Measurements from ENCODE around the gene AFF1. TPM values are rescaled to one million over a fixed set of nuclear protein-coding genes. Genes with fewer than 3 reads are reported as not detected.

Gene AFF1
- 72.6 to 93.4 TPM (median 83.9 TPM) in 3 replicates for total RNA-seq (2021)
- percentile 93 among the genes with signal in this experiment for Bru-seq, nascent RNA
- long read RNA-seq, experiment 1, full-length matches to known transcripts: 8 of 169 reads
- long read RNA-seq, experiment 1, partial matches to known transcripts: 27 of 169 reads
- long read RNA-seq, experiment 1, other reads (novel, unspliced or antisense): 134 of 169 reads
- long read RNA-seq, experiment 2, partial matches to known transcripts: 7 of 59 reads
- long read RNA-seq, experiment 2, other reads (novel, unspliced or antisense): 52 of 59 reads
- long read RNA-seq, experiment 3, partial matches to known transcripts: 0 of 4 reads
- long read RNA-seq, experiment 3, other reads (novel, unspliced or antisense): 4 of 4 reads

- no peaks in the 10 kb centered on the region for H3K9me3 Mint-ChIP-seq
- peak within 1 kb of the TSS; percentile 81 for H3K4me3 Mint-ChIP-seq
- peak within 1 kb of the TSS; percentile 95 for H3K27ac Mint-ChIP-seq
- POLR2A ChIA-PET: interaction anchor here (0.6 to 4.3 kb wide), 21 partner anchors 8 to 285 kb away, joined by 3 to 53 read pairs (median 3); no protein-coding TSS in a partner anchor
- no peaks in the 10 kb centered on the region for H3K27me3 Mint-ChIP-seq (ENCODE audit: low read depth)
- H3K4me1 Mint-ChIP-seq: peaks cover 44% of the 10 kb centered on the region
- no peaks in the 10 kb centered on the region for H3K36me3 Mint-ChIP-seq
- ATAC-seq: peak; percentile 84
- DNase-seq (ENCODE audit: low spot score): peak; percentile 93
- CTCF ChIA-PET: interaction anchor here (0.6 to 4.5 kb wide), 37 partner anchors 10 to 712 kb away, joined by 3 to 64 read pairs (median 5); partner anchors contain the start of genes C4orf36 and KLHL8
- TF ChIP-seq OVOL2 (CRISPR knock-in tag; IDR thresholded peaks at IDR 0.05; ENCODE audit: borderline replicate concordance) (no peak), PRDM15 (CRISPR knock-in tag; IDR thresholded peaks at IDR 0.05) (peak; percentile 34; the same call in 1 of the 2 replicates), ZNF423 (CRISPR knock-in tag; IDR thresholded peaks at IDR 0.05) (peak; percentile 16; the same call in 1 of the 2 replicates), E2F4 (CRISPR knock-in tag; IDR thresholded peaks at IDR 0.05; ENCODE audit: borderline replicate concordance, low read depth) (0 out of 2 replicates have a peak, but pooled peaks have one; percentile 32), ERG (CRISPR knock-in tag; IDR thresholded peaks at IDR 0.05) (no peak), ZBTB43 (CRISPR knock-in tag; IDR thresholded peaks at IDR 0.05) (no peak), CREM (CRISPR knock-in tag; IDR thresholded peaks at IDR 0.05) (peak; percentile 66; the same call in 1 of the 2 replicates), NFYB (CRISPR knock-in tag; conservative IDR thresholded peaks at IDR 0.05; ENCODE audit: low read depth) (no peak), FOXP1 (CRISPR knock-in tag; IDR thresholded peaks at IDR 0.05; ENCODE audit: borderline replicate concordance) (peak; percentile 77; the same call in 1 of the 2 replicates), ATF1 (CRISPR knock-in tag; IDR thresholded peaks at IDR 0.05) (peak; percentile 76; the same call in 1 of the 2 replicates), CBFB (CRISPR knock-in tag; IDR thresholded peaks at IDR 0.05; ENCODE audit: low read depth) (peak; percentile 95; the same call in 1 of the 2 replicates), FOXP4 (CRISPR knock-in tag; IDR thresholded peaks at IDR 0.05) (peak; percentile 90), USF2 (CRISPR knock-in tag; IDR thresholded peaks at IDR 0.05) (peak; percentile 52; the same call in 1 of the 2 replicates), ETV6 (CRISPR knock-in tag; IDR thresholded peaks at IDR 0.05) (peak; percentile 62; the same call in 1 of the 2 replicates), RELA (CRISPR knock-in tag; IDR thresholded peaks at IDR 0.05; ENCODE audit: borderline replicate concordance) (0 out of 2 replicates have a peak, but pooled peaks have one; percentile 45), USF1 (CRISPR knock-in tag; IDR thresholded peaks at IDR 0.05) (0 out of 2 replicates have a peak, but pooled peaks have one; percentile 35), PREB (CRISPR knock-in tag; IDR thresholded peaks at IDR 0.05; ENCODE audit: borderline replicate concordance) (no peak), IRF1 (CRISPR knock-in tag; IDR thresholded peaks at IDR 0.05) (0 out of 2 replicates have a peak, but pooled peaks have one; percentile 34)
These were observed at the start of gene AFF1 for GRCh38 chr4:86934771-86935565. Gene AFF1, plus strand, starts transcription at chr4:86935011. Its CDS starts 13,523 bp downstream, at chr4:86948534.

Data from WTC11 (cell line).